Upper lobe of left lung (tissue), 6 donors: ENCODE results near the gene ZNF629. TPM values are rescaled to one million over a fixed set of nuclear protein-coding genes. Genes with fewer than 3 reads are reported as not detected.

Experiments used
- ATAC-seq, 2 donors: fragments of 200-7000 bp; cut with Tn5 transposase; one replicate each; pipeline ENCODE4 v1.9.1; 2022; ENCODE audit warnings: mild to moderate bottlenecking in 2 of 2, moderate library complexity in 2 of 2; ENCODE audit not compliant: low FRiP score in 2 of 2
- DNase-seq, 2 donors: peaks; one replicate each; pipeline ENCODE4 v3.0.0-alpha.2; 2019 to 2020
- H3K27ac ChIP-seq, 4 donors: fragments of 200-600 bp; sonication (generic); one replicate each; pipeline ENCODE4 v1.5.1; 2016 to 2019
- H3K27me3 ChIP-seq, 4 donors: fragments of 200-600 bp; sonication (generic); one replicate each; pipeline ENCODE4 v1.5.1; 2017 to 2019
- H3K36me3 ChIP-seq, 4 donors: fragments of 200-600 bp; sonication (generic); one replicate each; pipeline ENCODE4 v1.5.1; 2016 to 2019
- H3K4me1 ChIP-seq, 4 donors: fragments of 200-600 bp; sonication (generic); one replicate each; pipeline ENCODE4 v1.5.1; 2018 to 2019
- H3K4me3 ChIP-seq, 4 donors: fragments of 200-600 bp; sonication (generic); one replicate each; pipeline ENCODE4 v1.5.1; 2017 to 2019; ENCODE audit warnings: mild to moderate bottlenecking in 2 of 4, moderate library complexity in 1 of 4
- H3K9me3 ChIP-seq, 4 donors: fragments of 200-600 bp; sonication (generic); one replicate each; pipeline ENCODE4 v1.5.1; 2018 to 2019
- EP300 ChIP-seq, 4 donors: sonication (generic); formaldehyde crosslinking; IDR thresholded peaks; one replicate each; pipeline ENCODE4 v1.5.1; 2017; ENCODE audit warnings: antibody characterized with exemption in 4 of 4, control low read depth in 2 of 4
- POLR2A ChIP-seq, 4 donors: fragments of 450-650 bp; IDR thresholded peaks; one replicate each; pipeline ENCODE4 v1.5.1; 2016 to 2017; ENCODE audit warnings: antibody characterized with exemption in 4 of 4, mild to moderate bottlenecking in 2 of 4
- POLR2AphosphoS5 ChIP-seq, 2 donors: sonication (generic); formaldehyde crosslinking; IDR thresholded peaks; one replicate each; pipeline ENCODE4 v1.5.1; 2017; ENCODE audit warnings: antibody characterized with exemption in 2 of 2
- WGBS, 2 donors: methylation state at CpG; one replicate each; pipeline ENCODE4 v1.1.5; 2017 to 2018; 5-methylcytosine and 5-hydroxymethylcytosine counted together
- total RNA-seq, 6 donors: library from RNA; depleted of rRNA in 4 of 6; stranded (reverse); fragments of >200 nt in 4 of 6; gene quantifications; one replicate each; pipeline versions ENCODE4 v1.1.0 to v1.2.1, GENCODE V29; 2016 to 2021
- TF ChIP-seq, protein P1 (sequence below), 6 experiments: fragments of 450-650 bp in 4 of 6; fragments of 200-600 bp in 2 of 6; sonication (generic) in 2 of 6; IDR thresholded peaks; one replicate each; pipeline ENCODE4 v1.5.1; 2016 to 2019; ENCODE audit warnings: antibody characterized with exemption in 6 of 6
- donor health status: DM: no; HTN: no; CAD: no; lungs with moderate emphysema.
- donor health status: DM: no; HTN: yes; CAD: no; lungs with severe emphysema.

ZNF629 gene
- total RNA-seq, 6 donors from 2014 or later, result 13.1 to 32.5 (median 14.8) TPM

- ATAC-seq, result no peak
- Histone ChIP-seq H3K4me3 (no peak overlapping the region), H3K36me3 (peaks cover 75 to 98% (median 89%) of the 10 kb centered on the region in 4 donors), H3K27ac (no peak overlapping the region), H3K4me1 (peaks cover 9 to 16% (median 13%) of the 10 kb centered on the region in 4 donors), H3K9me3 (no peaks in the 10 kb centered on the region), H3K27me3 (no peaks in the 10 kb centered on the region)
- TF ChIP-seq, protein P1, sequence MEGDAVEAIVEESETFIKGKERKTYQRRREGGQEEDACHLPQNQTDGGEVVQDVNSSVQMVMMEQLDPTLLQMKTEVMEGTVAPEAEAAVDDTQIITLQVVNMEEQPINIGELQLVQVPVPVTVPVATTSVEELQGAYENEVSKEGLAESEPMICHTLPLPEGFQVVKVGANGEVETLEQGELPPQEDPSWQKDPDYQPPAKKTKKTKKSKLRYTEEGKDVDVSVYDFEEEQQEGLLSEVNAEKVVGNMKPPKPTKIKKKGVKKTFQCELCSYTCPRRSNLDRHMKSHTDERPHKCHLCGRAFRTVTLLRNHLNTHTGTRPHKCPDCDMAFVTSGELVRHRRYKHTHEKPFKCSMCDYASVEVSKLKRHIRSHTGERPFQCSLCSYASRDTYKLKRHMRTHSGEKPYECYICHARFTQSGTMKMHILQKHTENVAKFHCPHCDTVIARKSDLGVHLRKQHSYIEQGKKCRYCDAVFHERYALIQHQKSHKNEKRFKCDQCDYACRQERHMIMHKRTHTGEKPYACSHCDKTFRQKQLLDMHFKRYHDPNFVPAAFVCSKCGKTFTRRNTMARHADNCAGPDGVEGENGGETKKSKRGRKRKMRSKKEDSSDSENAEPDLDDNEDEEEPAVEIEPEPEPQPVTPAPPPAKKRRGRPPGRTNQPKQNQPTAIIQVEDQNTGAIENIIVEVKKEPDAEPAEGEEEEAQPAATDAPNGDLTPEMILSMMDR (IDR thresholded peaks at IDR 0.05), result no peak
- TF ChIP-seq POLR2A (IDR thresholded peaks at IDR 0.05) (no peak), EP300 (IDR thresholded peaks at IDR 0.05) (no peak), POLR2AphosphoS5 (IDR thresholded peaks at IDR 0.05) (no peak)
- no peak for DNase-seq
- 89 to 90% methylated on average over 18 of the region's 18 CpGs for WGBS, 2 donors
Measured at GRCh38 chr16:30767767-30768465, 19.1 kb downstream of the ZNF629 start.

DNA sequence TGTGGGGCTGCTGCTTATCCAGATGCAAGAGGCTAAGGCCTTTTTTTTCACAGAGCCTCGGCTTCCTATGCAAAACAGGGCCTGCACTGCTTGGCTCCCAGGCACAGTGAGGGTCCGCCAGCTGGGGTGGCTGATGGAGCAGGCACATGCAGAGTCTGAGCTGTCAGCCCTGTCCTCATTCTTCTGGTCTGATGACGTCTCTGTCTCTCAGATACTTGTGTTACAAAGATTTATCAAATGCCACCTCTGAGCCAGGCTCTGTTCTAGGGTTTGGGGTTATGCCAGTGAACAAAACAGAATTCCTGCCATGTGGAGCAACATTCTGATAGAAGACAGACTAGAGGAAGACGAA lies 20.1 kb downstream of the ZNF629 start:
- no peak overlapping the region for H3K4me3 ChIP-seq
- no peak for DNase-seq
- no peak overlapping the region for H3K27ac ChIP-seq
- H3K4me1 ChIP-seq, result peaks cover 13 to 21% (median 17%) of the 10 kb centered on the region in 4 donors
- no peak for ATAC-seq
- H3K9me3 ChIP-seq, result no peaks in the 10 kb centered on the region
- TF ChIP-seq POLR2AphosphoS5 (IDR thresholded peaks at IDR 0.05) (no peak), EP300 (IDR thresholded peaks at IDR 0.05) (no peak), POLR2A (IDR thresholded peaks at IDR 0.05) (no peak)
- TF ChIP-seq, protein P1 (IDR thresholded peaks at IDR 0.05), result no peak
- WGBS, 2 donors, result 85 to 90% methylated on average over 3 to 4 of the region's 4 CpGs
- H3K36me3 ChIP-seq, result peaks cover 68 to 88% (median 79%) of the 10 kb centered on the region in 4 donors
- H3K27me3 ChIP-seq, result no peaks in the 10 kb centered on the region

GRCh38 chr16:30766206-30766932 lies 20.6 kb downstream of the ZNF629 start:
- no peaks in the 10 kb centered on the region for H3K9me3 ChIP-seq
- H3K36me3 ChIP-seq, result peaks cover 62 to 83% (median 74%) of the 10 kb centered on the region in 4 donors
- ATAC-seq (no peak), DNase-seq (no peak)
- 93 to 94% methylated on average over 27 to 29 of the region's 29 CpGs for WGBS, 2 donors
- no peaks in the 10 kb centered on the region for H3K27me3 ChIP-seq
- no peak overlapping the region for H3K27ac ChIP-seq
- H3K4me3 ChIP-seq, result no peak overlapping the region
- no peak for TF ChIP-seq POLR2A (IDR thresholded peaks at IDR 0.05)
- no peak for TF ChIP-seq POLR2AphosphoS5 (IDR thresholded peaks at IDR 0.05)
- no peak for TF ChIP-seq EP300 (IDR thresholded peaks at IDR 0.05)
- TF ChIP-seq, protein P1 (IDR thresholded peaks at IDR 0.05), result no peak
- H3K4me1 ChIP-seq, result peaks cover 16 to 24% (median 17%) of the 10 kb centered on the region in 4 donors

DNA sequence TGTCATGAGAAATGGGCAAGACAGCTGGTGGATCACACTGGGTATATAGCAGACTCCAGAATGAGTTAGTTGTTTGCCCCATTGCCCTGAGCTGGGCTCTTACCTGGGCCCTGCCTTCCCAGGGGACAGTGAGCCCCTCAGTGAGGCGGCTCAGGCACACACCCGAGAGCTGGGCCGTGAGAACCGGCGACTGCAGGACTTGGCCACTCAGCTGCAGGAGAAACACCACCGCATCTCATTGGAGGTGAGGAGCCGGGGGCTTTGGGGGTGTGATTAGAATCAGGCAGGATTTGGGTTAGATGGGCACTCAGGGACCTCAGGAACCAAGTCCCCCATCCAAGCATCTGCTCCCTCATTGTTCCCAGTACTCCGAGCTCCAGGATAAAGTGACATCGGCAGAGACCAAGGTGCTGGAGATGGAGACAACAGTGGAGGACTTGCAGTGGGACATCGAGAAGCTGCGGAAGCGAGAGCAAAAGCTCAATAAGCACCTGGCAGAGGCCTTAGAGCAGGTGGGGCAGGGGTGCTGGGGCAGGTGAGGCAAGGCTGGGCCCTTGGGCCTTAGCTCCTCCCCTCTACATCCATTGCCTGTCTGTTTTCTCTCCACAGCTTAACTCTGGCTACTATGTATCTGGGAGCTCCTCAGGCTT lies 22.1 kb downstream of the ZNF629 start:
- H3K4me1 ChIP-seq, result peaks cover 22 to 36% (median 26%) of the 10 kb centered on the region in 4 donors
- H3K4me3 ChIP-seq, result no peak overlapping the region
- H3K27ac ChIP-seq, result no peak overlapping the region
- 99 to 100% methylated on average over 7 to 12 of the region's 12 CpGs for WGBS, 2 donors
- no peaks in the 10 kb centered on the region for H3K9me3 ChIP-seq
- DNase-seq (no peak), ATAC-seq (no peak)
- H3K27me3 ChIP-seq, result no peaks in the 10 kb centered on the region
- peaks cover 52 to 68% (median 61%) of the 10 kb centered on the region in 4 donors for H3K36me3 ChIP-seq
- TF ChIP-seq POLR2AphosphoS5 (IDR thresholded peaks at IDR 0.05) (no peak), EP300 (IDR thresholded peaks at IDR 0.05) (no peak), POLR2A (IDR thresholded peaks at IDR 0.05) (no peak)
- TF ChIP-seq, protein P1 (IDR thresholded peaks at IDR 0.05), result no peak
